OCI-M2 (cell line): ENCODE results near the gene CYP1B1.
"Not testable (repeated sequence)": the region's sequence is repeated elsewhere in the genome, so short reads cannot be mapped to it uniquely, and the experiment has no call there.

Experiments used
- DNase-seq: peaks from one replicate; lab custom pipeline; 2025; ENCODE audit not compliant: unreplicated experiment; lab: John Stamatoyannopoulos, UW

CYP1B1 gene

GRCh38 chr2:38075507-38076151, at the start of gene CYP1B1:
Gene CYP1B1, minus strand, starts transcription at chr2:38076151. Its CDS starts 763 bp downstream, at chr2:38075388.
- DNase-seq: no peak

- DNase-seq: no peak
These were observed 49.1 kb upstream of the CYP1B1 start for GRCh38 chr2:38125007-38125406.

- no peak for DNase-seq
These were observed 48.0 kb upstream of the CYP1B1 start for GRCh38 chr2:38123911-38124310.

- no peak for DNase-seq
These were observed 46.4 kb upstream of the CYP1B1 start for GRCh38 chr2:38122344-38122743.

GRCh38 chr2:38121481-38121880, 45.5 kb upstream of the CYP1B1 start:
- DNase-seq: no peak

GRCh38 chr2:38120829-38121228, 44.9 kb upstream of the CYP1B1 start:
- no peak for DNase-seq

GRCh38 chr2:38120264-38120592, 44.3 kb upstream of the CYP1B1 start:
- DNase-seq: no peak

GRCh38 chr2:38116762-38117161, 40.8 kb upstream of the CYP1B1 start:
- DNase-seq: no peak

GRCh38 chr2:38115216-38116032, 39.5 kb upstream of the CYP1B1 start:
- no peak for DNase-seq

- no peak for DNase-seq
These were observed 38.2 kb upstream of the CYP1B1 start for GRCh38 chr2:38113981-38114708.

GRCh38 chr2:38113051-38113450, 37.1 kb upstream of the CYP1B1 start:
- no peak for DNase-seq

GRCh38 chr2:38111350-38111749, 35.4 kb upstream of the CYP1B1 start:
- DNase-seq: not testable (repeated sequence)

- no peak for DNase-seq
These were observed 33.8 kb upstream of the CYP1B1 start for GRCh38 chr2:38109732-38110181.

- DNase-seq: no peak
These were observed 33.2 kb upstream of the CYP1B1 start for GRCh38 chr2:38108907-38109731.

GRCh38 chr2:38107738-38108410, 31.9 kb upstream of the CYP1B1 start:
- DNase-seq: no peak

- no peak for DNase-seq
These were observed 30.6 kb upstream of the CYP1B1 start for GRCh38 chr2:38106405-38107094.

- DNase-seq: no peak
These were observed 30.0 kb upstream of the CYP1B1 start for GRCh38 chr2:38105922-38106321.

GRCh38 chr2:38104598-38104997, 28.6 kb upstream of the CYP1B1 start:
- no peak for DNase-seq

GRCh38 chr2:38100328-38100727, 24.4 kb upstream of the CYP1B1 start:
- DNase-seq: no peak
